Measurements from ENCODE around the gene EMD.
A peak's percentile ranks its signal among the peaks of the same experiment; 100 is the strongest.

The EMD gene

DNA sequence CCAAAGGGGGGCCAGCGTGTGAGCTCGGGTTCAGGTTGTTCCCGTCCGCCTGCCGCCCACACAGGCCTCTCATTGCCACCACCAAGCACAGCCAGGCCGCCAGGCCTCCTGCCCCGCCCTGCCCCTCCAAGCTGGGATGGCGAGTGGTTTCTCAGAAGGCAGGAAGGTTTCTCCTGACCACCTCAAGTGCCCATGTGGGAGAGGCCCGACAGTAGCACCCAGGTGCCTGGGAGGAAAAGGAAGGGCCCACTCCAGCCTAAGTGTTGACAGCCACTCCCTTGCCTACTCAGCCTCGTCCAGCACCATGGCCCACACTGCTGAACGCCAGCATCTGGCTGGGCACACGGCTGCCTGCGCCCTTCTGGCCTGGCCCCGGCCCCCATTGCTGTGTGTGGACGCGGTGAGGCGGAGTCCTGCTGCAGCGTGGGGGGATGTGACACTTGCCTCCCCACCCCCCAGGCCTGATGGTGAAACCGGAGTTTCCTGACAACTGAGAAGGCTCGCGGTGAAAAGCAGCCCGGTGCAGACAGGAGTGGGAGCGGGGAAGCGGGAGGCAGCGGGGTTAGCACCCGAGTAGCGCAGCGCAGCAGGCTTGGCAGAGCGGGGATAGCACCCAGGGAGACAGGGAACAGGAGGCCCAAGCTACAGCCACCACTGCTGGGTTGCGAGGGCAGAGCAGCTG, 23.9 kb upstream of the EMD start:
- DNase-seq (ENCODE audit: low spot score): no peak

DNA sequence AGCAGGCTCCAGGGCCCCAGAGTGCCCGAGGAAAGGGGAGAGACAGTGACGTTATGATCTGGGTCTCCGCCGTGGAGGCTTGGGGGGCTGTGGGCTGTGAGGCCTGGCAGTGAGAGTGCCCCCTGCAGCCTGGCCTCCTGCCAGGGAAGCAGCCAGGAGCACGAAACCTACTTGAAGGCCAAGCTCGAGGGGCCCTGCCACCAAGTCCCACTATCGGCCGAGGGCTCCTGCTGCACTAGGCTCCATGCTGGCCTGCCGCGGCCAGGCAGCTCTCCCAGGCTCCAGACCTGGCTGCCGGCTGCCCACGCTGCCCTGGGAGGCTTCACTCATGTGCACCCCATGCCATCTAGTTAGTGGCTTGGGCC, 23.3 kb upstream of the EMD start:
- DNase-seq (ENCODE audit: low spot score): no peak

DNA sequence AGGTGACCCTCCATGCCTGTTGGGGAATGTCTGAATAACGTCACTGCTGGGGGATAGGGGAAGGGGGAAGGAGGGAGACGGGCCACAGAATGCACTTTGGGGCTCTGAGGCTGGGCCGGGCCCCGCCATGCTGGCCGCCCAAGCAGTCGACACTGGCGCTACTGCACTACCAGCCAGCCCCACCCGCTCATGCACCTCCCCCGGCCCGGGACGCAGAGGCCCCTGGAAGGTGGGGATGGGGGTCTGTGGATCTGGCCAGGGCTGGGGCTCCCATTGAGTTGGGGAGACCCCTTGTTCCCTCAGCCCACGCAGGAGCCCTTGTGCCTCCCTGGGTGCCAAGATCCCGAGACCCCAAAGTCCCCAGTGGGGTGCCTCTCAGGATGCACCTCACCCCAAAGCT, 22.5 kb upstream of the EMD start:
- DNase-seq (ENCODE audit: low spot score): no peak

DNA sequence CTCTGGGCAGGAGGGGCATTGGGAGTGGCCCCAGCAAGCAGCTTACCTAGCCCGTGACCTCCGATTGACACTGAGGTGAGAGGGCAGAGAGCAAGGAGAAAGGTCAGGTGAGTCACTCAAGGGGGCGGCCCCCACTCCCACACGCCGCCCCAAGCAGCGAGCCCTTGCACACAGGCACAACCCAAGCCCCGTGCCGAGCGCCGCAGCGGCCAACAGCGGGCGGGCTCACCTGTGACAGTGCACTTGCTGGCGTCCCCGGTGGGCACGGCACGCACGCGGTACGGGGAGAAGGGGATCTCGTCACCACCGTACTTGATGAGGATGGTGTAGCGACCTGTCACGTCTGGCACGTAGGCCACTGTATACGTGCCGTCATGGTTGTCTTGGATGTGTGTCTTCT, 21.9 kb upstream of the EMD start:
- no peak for DNase-seq (ENCODE audit: low spot score)

DNA sequence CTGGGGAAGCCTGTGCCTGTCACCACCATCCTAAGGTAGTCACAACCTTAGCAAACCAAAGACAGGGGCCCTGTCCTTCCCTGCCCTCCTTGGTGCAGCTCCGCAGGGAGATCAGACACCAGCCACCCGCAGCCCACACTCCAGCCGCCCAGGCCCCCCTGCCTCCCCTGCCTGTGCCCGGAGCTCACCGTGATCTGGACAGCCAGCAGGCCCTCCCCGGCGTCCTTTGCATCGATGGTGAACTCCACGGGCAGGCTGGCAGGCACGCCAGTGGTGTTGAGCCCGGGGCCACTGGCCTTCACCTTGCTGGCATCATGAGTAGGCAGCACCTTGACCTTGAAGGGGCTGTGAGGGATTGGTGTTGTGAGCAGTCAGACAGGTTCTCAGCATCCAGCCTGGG, 21.1 kb upstream of the EMD start:
- no peak for DNase-seq (ENCODE audit: low spot score)

DNA sequence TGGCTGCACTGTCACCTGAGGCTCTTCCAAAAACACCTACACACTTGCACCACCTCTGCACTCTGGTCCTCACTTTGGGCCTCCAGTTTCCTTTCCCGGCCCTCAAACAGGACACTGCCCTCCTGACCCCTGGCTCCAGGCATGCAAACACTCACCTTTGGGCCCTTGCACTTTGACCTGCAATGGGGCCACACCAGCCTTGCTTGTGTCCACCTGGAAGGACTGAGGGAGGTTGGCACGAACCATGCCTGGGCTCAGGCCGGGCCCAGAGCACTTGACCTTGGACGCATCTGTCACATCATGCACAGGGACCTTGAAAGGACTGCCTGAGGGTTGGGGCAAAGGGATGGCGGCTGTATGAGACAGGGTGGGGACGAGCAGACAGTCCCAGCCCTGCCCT, 20.3 kb upstream of the EMD start:
- DNase-seq (ENCODE audit: low spot score): no peak

DNA sequence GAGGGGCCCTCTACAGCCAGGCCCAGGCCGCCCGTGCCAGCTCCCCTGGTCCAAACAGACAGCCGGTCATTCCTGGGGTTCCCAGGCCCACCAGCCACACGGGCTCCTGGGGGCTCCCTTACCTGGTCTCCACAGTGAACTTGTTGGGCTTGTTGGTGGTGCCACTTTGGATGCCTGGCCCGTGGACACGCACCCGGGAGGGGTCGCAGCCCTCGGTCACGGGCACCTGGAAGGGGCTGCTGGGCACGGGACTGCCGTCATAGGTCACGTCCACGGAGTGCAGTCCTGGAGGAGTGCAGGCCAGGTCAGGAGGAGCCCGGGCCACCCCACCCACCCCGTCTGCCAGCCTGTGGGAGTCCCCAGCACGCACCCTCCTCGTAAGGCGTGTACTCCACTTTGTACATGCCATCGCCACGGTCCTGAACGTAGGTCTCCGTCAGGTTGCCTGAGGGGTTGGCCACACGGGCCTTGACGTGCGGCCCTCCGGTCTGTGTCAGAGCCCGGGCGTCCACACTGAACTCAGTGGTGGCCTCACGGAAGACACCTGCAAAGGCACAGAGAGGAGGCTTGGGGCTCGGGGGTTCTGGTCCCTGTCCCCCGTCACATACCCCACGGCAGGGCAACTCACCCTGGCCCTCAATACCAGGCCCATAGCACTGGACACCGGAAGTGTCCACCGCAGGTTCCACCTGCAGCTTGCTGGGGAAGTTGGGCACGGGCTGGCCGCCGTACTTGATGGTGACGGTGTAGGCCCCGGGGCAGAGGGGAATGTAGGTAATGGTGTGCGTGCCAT, 19.5 kb upstream of the EMD start:
- DNase-seq (ENCODE audit: low spot score): no peak

DNA sequence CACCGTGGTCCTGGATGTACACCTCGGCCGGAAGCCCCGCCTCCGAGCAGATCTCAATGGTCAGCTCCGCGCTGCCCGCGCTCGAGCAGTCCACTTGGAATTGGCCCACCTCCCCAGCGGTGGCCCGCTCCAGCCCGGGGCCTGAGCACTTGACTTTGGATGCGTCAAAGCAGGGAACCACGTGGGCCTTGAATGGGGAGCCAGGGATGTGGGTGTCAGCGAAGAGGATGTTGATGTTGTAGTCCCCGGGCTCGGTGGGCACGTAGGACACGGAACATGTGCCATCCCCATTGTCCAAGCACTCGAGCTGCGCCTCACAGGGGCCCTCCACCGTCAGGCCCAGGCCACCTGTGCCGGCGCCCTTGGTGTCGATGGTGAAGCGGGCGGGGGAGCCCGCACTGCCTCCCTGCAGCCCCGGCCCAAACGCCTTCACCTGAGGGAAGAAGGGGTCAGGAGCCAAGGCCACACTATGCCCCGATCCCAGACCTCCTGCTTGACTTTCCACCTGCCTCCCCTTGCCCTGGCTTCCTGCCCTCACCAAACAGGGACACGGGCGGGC, 18.9 kb upstream of the EMD start:
- DNase-seq (ENCODE audit: low spot score): no peak

DNA sequence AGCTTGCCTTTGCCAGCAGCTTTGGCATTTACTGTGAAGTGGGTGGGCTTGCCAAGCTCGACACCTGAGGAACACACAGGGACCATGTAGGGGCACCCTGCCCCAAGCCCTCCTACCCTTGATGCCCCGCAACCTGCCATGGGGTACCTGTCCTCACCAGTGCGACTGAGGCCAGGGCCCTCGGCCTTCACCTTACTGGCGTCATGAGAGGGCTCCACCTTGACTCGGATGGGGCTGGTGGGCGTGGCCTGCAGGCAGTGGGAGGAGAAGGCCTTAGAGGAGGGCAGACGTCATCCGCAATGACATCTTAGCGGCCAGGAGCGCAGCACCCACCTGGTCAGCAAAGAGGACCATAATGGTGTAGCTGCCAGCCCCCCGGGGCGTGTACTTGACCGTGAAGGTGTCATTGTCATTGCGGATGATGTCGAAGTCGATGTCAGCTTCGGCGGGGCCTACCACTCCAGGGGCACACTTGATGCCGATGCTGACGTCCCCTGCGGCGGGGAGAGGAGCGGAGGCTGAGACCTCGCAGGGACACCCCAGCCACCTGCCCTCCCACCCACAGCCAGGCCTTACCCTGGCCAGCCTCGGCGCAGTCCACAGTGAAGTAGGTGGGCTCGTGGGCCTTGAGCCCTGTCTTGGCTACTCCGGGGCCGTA, 16.9 kb upstream of the EMD start:
- no peak for DNase-seq (ENCODE audit: low spot score)

DNA sequence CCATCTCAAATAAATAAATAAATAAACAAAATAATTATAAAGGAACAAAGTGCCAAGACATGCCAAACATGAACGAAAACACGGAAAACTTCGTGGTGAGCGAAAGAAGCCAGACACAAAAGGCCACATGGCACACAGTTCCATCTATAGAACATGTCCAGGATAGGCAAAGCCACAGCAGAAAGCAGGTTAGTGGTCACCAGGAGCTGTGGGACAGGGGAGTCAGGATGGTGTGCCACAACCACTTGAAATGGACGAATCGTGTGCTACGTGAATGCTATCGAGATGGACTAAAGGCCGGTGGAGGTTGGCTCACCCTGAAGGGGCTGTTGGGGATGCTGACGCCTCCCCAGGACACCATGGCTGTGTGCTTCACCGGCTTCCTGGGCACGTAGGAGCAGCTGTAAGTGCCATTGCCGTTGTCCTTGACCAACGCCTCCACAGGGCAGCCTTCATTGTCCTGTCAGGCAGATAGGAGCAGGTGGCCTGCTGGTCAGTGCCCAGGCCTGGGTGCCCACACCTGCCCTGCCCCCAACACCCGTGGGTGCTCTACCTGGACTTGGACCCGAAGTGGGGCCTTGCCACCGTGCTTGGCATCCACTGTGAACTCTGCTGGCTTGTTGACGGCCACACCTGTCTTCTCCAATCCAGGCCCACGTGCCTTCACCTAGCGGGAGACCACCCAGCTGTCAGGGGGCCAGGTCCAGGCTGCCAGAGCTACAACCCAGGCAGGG, 15.2 kb upstream of the EMD start:
- no peak for DNase-seq (ENCODE audit: low spot score)

GRCh38 chrX:154365052-154365600, 14.0 kb upstream of the EMD start:
- DNase-seq (ENCODE audit: low spot score): no peak

DNA sequence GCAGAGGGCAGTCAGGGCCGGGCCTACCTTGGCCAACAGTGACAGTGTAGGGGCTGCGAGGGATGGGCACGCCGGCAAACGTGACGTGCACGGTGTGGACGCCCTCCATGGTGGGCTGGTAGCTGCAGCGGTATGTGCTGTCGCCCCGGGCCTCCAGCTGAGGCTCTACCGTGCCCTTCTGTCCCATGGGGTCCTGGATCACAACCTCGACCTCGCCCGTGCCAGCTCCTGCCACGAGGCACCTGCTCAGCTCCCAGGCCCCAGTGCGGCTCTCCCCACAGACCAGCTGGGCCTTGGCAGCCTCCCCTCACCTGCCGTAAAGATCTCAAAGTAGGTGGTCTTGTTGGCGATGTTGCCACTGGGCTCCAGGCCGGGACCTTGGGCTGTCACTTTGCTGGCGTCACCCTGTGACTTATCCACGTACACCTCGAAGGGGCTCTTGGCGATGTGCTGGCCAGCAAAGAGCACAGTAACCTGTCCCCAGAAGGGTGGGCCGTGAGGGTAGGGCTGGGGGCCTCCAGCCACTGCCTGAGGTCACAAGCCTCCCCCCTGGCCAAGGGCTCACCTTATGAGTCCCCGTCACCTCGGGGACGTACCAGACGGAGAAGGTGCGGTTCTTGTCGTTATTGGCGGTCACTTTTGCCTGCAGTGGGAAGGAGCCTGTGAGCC, 13.0 kb upstream of the EMD start:
- no peak for DNase-seq (ENCODE audit: low spot score)

DNA sequence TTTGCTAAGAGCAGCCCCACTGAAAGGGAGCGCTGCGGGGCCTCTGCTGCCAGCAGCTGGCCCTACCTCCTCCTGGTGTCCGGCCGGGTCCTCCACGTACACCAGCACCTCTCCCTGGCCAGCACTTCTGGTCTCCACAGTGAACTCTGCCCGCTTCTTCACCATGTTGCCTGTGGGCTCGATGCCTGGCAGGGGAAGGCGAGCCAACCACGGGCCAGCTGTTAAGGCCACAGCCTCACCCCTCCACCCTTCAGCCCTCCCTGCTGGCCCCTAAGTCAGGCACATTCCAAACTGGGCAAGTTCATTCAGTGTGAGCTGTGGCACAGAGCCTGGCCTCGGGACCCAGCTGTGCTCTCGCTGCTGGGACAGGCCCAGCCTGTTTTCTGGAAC, 12.4 kb upstream of the EMD start:
- DNase-seq (ENCODE audit: low spot score): no peak

DNA sequence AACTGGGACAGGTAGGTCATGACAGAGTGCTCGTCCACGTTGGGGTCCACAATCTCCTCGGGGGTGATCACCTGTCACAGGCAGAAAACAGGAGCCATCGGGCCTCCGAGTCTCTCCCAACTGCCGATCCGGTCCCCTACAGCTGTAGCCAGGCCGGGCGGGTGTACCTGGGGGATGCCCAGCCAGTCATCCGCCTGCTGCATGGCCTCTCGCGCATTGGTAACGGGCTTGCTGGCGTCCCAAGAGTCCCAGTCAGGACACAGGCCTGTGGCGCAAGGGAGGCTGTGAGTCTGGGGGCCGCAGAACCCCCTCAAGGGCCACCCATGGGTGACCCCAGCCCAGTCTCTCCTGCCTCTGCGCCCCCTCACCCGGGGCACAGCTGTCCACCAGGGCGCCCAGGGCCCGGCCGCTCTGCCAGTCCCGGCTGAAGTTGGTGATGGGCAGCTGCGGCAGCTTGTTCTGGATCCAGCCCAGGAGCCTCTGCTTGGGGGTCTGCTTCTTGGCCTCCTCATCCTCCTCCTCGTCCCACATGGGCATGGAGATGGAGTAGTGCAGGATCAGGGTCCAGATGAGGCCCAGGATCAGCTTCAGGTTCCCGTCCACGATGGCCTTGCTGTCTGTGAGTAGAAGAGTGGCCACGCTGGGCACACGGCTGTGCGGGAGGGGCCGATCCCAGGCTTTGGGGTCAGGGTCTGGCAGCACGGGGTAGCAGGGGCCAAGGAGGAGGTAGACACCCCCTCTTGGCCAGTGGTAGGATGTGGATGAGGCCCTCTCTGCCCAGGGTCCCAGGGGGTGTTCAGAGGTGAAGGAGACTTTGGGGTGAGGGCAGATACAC, 11.4 kb upstream of the EMD start:
- no peak for DNase-seq (ENCODE audit: low spot score)

GRCh38 chrX:154368630-154369448, 10.3 kb upstream of the EMD start:
- DNase-seq (ENCODE audit: low spot score): peak; percentile 76

GRCh38 chrX:154369449-154370299, 9.4 kb upstream of the EMD start:
- DNase-seq (ENCODE audit: low spot score): peak; percentile 73

GRCh38 chrX:154370300-154371016, 8.6 kb upstream of the EMD start:
- no peak for DNase-seq (ENCODE audit: low spot score)
